Measurements from ENCODE around the gene ZNF205.
A peak's percentile ranks its signal among the peaks of the same experiment; 100 is the strongest.

The ZNF205 gene

DNA sequence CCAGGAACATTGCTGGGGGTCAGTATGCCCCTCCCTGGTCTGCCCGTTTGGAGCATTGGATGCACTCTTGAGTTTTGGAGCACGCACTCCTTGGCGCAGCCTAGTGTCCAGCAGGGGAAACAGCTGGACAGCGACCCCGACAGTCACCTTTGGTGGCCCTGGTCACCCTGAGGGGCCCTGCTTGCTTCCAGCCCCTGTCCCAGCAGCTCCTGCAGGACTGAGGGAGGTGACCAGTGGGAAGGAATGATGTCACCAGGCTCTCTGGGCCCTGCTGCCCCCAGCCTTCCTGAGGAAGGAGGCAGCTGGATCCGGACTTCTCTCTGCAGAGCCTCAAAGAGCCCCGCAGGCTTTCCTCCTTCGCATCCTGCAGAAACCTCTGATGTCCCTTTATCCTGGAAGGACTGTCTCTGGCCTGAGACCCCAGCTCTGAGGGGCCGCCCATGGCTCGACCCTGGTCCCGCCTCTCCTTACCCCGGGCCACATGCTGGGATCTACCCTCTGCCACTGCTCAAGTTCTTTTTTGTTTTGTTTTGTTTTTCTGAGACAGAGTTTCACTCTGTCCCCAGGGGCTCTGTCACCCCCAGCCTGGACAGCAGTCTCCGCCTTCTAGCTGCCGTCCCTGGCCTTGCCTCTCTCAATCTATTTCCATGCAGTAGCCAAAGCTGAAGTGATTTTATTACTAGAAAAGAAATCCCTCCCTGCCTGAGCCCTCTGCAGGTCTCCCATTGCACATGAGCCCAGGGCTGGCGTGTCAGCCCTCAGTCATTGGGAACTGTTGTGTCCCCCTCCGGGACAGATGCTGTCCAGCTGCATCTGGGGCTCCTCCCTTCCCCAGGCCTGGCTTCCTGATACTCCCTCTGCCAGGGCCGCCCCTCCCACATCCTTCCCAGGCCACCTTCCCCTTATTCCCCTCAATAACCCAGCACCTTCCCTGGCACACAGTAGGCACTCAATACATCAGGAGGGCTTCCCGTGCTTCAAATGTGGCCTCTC, 24.8 kb upstream of the ZNF205 start:
- Histone ChIP-seq H3K4me2 (peak overlapping the region; percentile 80 to 100 (median 90)), H4K20me1 (no peaks in the 10 kb centered on the region), H3K27ac (peak overlapping the region; percentile 51 to 79 (median 65); a peak in 21 of 22 replicates), H3K4me1 (peaks cover 41 to 75% (median 62%) of the 10 kb centered on the region in 10 experiments), H3K27me3 (peaks cover 0 to 3% (median 0%) of the 10 kb centered on the region in 11 experiments; a peak in 1 of 22 replicates), H3K36me3 (no peaks in the 10 kb centered on the region), H3K9ac (peak overlapping the region; percentile 44 to 76 (median 63); a peak in 19 of 22 replicates), H3K4me3 (peak overlapping the region; percentile 1 to 62 (median 46); a peak in 18 of 20 replicates), H3K9me3 (replicated peaks in 1 of 11) (no peaks in the 10 kb centered on the region)
- TF ChIP-seq Cebpa-rat (IDR thresholded peaks at IDR 0.05): no peak

DNA sequence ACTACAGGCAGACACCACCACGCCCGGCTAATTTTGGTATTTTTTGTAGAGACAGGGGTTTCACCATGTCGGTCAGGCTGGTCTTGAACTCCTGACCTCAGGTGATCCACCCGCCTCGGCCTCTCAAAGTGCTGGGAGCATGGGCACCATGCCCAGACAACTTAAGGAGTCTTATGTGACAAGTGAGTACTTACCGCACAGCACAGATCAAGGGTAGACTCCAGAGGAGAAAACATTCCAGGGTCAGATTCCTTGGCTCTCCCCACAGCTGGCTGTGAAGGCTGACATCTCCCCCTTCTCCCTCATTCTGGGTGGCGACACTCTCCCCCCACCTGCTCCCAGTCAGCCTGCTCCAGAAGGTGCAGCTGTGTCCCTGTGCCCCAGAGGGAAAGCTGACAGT, 23.9 kb upstream of the ZNF205 start:
- Histone ChIP-seq H3K27ac (peak overlapping the region in 3 of 11 experiments; percentile 64 to 79 (median 78); a peak in 4 of 22 replicates), H3K27me3 (peaks cover 0 to 4% (median 0%) of the 10 kb centered on the region in 11 experiments; a peak in 1 of 22 replicates), H3K4me3 (no peak overlapping the region), H3K36me3 (no peaks in the 10 kb centered on the region), H3K4me2 (peak overlapping the region in 10 of 11 experiments; percentile 80 to 100 (median 88); a peak in 20 of 22 replicates), H4K20me1 (no peaks in the 10 kb centered on the region), H3K9ac (peak overlapping the region in 3 of 11 experiments; percentile 9 to 68 (median 66); a peak in 2 of 22 replicates), H3K9me3 (replicated peaks in 1 of 11) (no peaks in the 10 kb centered on the region), H3K4me1 (peaks cover 41 to 84% (median 71%) of the 10 kb centered on the region in 10 experiments)
- TF ChIP-seq Cebpa-rat (IDR thresholded peaks at IDR 0.05): no peak

DNA sequence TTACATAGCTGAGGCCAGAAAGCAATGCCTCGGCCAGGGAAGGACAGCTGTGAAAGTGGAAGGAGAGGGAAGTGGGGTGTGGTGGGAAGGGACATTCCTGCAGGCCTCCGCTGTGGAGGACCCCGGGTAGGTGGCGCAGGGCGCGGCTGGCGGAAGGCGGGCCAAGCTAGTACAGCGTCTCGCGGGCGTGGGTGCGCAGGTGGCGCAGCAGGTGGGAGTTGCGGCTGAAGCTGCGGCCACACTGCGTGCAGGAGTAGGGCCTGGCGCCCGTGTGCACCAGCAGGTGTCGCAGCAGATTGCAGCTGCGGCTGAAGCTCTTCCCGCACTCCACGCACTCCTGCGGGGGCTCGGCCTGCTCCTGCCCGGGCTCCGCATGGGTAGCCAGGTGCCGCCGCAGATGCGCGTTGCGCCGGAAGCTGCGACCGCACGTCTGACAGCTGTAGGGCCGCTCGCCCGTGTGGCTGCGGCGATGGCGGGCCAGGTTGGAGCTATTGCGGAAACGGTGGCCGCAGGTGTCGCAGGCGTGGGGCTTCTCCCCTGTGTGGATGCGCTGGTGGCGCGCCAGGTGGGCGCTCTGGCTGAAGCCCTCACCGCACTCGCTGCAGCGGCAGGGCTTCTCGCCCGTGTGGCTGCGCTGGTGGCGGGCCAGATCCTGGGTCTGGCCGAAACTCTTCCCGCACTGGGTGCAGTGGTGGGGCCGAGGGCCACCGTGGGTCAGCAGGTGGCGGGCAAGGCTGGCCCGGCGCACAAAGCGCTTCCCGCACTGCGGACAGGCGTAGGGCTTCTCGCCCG, 23.3 kb upstream of the ZNF205 start:
- Histone ChIP-seq H3K4me1 (peaks cover 41 to 89% (median 77%) of the 10 kb centered on the region in 10 experiments), H3K4me2 (peak overlapping the region in 9 of 11 experiments; percentile 80 to 100 (median 90); a peak in 13 of 22 replicates), H3K36me3 (no peaks in the 10 kb centered on the region), H3K4me3 (no peak overlapping the region), H3K9ac (no peak overlapping the region), H3K27me3 (peaks cover 0 to 4% (median 0%) of the 10 kb centered on the region in 11 experiments; a peak in 1 of 22 replicates), H3K9me3 (replicated peaks in 1 of 11) (no peaks in the 10 kb centered on the region), H4K20me1 (no peaks in the 10 kb centered on the region), H3K27ac (peak overlapping the region in 1 of 11 experiments; percentile 78; a peak in 1 of 22 replicates)
- TF ChIP-seq Cebpa-rat (IDR thresholded peaks at IDR 0.05): no peak

DNA sequence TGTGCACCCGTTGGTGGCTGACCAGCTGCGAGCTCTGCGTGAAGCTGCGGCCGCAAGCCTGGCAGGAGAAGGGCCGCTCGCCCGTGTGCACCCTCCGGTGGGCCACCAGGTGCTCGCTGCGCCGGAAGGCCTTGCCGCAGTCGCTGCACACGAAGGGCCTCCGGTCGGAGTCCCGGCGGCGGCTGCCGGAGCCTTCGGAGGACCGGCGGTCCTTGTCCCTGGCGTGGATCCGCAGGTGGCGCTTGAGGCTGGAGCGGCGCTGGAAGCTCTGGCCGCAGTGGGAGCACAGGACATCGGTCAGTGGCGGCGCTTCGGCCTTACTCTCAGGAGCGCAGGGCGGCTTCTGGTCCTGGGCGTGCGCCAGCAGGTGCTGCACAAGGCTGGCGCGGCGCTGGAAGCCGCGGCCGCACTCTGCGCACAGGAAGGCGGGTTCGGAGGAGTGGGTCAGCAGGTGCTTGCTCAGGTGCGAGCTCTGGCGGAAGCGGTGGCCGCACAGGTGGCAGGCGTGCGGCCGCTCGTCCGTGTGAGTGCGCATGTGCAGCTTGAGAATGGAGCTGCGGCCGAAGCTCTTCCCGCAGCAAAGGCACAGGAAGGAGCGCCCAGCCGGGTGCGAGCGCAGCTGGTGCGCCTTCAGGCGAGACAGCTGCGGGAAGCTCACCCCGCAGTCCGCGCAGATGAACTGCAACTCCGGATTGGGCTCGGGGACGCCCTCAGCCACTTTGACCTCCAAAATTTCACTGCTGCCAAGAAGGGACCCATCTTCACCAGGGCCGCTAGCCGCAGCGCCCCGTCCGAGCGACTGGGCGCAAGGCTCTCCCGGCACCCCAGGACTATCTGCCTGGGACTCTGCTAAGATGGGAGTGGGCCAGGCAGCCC, 22.4 kb upstream of the ZNF205 start:
- Histone ChIP-seq H3K4me1 (peaks cover 40 to 86% (median 76%) of the 10 kb centered on the region in 10 experiments), H3K9ac (no peak overlapping the region), H3K4me2 (no peak overlapping the region), H3K27ac (no peak overlapping the region), H4K20me1 (no peaks in the 10 kb centered on the region), H3K27me3 (peaks cover 0 to 4% (median 0%) of the 10 kb centered on the region in 11 experiments; a peak in 1 of 22 replicates), H3K9me3 (replicated peaks in 1 of 11) (no peaks in the 10 kb centered on the region), H3K36me3 (no peaks in the 10 kb centered on the region), H3K4me3 (no peak overlapping the region)
- no peak for TF ChIP-seq Cebpa-rat (IDR thresholded peaks at IDR 0.05)

DNA sequence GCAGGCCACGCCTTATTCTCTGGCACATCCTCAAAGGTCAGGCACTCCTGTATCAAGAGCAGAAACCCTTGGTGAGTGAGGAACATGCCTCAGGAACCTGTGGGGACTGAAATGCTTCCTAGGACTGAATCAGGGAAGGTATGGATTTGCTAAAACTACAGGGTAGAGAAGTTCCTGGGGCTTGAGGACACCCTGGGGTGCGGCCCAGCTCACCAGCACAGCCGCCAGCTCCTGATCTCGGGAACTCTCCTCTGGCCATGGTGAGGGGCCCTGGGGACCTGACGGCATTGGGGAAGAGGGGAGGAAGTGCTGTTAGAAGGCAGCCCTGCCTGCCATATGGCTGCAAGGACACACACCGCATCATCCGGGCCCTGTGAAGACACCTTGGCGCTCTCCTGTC, 20.8 kb upstream of the ZNF205 start:
- TF ChIP-seq Cebpa-rat (IDR thresholded peaks at IDR 0.05): no peak
- peaks cover 36 to 83% (median 76%) of the 10 kb centered on the region in 10 experiments for H3K4me1 ChIP-seq
- peak overlapping the region in 6 of 11 experiments; percentile 1 to 28 (median 11); a peak in 3 of 22 replicates for H3K9ac ChIP-seq

DNA sequence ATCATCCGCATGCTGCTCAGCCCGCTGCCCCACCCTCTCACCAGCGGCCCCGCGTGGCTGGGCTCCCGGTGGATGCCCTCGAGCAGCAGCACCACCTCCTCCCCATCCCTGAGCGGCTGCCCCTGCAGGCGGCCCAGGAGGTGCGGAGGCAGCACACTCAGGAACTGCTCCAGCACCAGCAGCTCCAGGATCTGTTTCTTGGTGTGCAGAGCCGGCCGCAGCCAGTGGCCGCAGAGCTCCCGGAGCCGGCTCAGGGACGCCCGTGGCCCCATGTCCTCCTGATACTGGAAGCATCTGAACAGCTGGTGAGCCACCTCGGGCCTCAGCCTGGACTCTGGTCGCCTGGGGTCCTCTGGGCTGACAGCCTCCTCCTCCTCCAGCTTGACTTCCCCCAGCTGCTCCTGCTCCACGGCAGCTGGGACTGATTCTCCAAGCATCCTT, 19.9 kb upstream of the ZNF205 start:
- Histone ChIP-seq H3K4me1 (peaks cover 27 to 83% (median 76%) of the 10 kb centered on the region in 10 experiments), H3K27ac (no peak overlapping the region), H4K20me1 (no peaks in the 10 kb centered on the region), H3K4me3 (no peak overlapping the region), H3K9me3 (replicated peaks in 1 of 11) (no peaks in the 10 kb centered on the region), H3K36me3 (no peaks in the 10 kb centered on the region), H3K4me2 (peak overlapping the region in 9 of 11 experiments; percentile 51 to 86 (median 71); a peak in 17 of 22 replicates), H3K27me3 (peaks cover 0 to 4% (median 0%) of the 10 kb centered on the region in 11 experiments; a peak in 1 of 22 replicates), H3K9ac (peak overlapping the region in 2 of 11 experiments; percentile 6 to 16; a peak in 2 of 22 replicates)
- TF ChIP-seq Cebpa-rat (IDR thresholded peaks at IDR 0.05): no peak

More for the DNA sequence above, 20.8 kb upstream of the ZNF205 start:
- Histone ChIP-seq H3K9me3 (replicated peaks in 1 of 11) (no peaks in the 10 kb centered on the region), H3K4me3 (no peak overlapping the region), H3K4me2 (peak overlapping the region in 9 of 11 experiments; percentile 51 to 86 (median 71); a peak in 18 of 22 replicates), H4K20me1 (no peaks in the 10 kb centered on the region), H3K27ac (peak overlapping the region in 2 of 11 experiments; percentile 4 to 24; a peak in 3 of 22 replicates), H3K27me3 (peaks cover 0 to 4% (median 0%) of the 10 kb centered on the region in 11 experiments; a peak in 1 of 22 replicates), H3K36me3 (no peaks in the 10 kb centered on the region)

DNA sequence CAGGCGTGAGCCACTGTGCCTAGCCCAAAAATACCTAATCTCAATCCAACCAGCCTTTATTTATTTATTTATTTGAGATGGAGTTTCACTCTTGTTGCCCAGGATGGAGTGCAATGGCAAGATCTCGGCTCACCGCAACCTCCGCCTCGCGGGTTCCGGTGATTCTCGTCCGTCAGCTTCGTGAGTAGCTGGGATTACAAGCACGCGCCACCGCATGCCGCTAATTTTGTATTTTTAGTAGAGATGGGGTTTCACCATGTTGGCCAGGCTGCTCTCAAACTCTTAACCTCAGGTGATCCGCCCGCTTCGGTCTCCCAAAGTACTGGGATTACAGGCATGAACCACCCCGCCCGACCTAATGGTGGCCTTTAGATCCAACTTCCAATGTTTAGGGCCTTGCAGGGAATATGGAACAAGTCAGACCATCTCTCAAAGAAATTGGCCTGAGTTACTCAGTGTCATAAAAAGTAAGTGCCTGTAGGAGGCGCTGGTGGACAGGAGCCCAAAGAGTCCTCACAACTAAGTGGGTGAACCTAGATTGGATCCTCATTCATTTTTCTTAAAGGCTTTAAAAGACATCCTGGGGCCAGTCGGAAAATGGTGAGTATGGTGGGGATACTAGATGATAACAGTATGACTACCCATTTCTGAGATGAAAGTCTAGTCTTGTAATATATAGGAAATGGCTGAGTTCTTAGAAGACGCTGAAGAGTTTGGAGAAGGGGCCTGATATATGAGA, 17.9 kb upstream of the ZNF205 start:
- Histone ChIP-seq H3K9ac (no peak overlapping the region), H3K4me2 (0 out of 22 replicates have a peak overlapping the region, but pooled peaks of 1 of the 11 experiments have one; percentile 71), H3K4me3 (no peak overlapping the region), H3K4me1 (peaks cover 20 to 82% (median 76%) of the 10 kb centered on the region in 10 experiments), H3K27ac (no peak overlapping the region), H3K27me3 (peaks cover 0 to 4% (median 0%) of the 10 kb centered on the region in 11 experiments; a peak in 1 of 22 replicates), H3K9me3 (replicated peaks in 1 of 11) (no peaks in the 10 kb centered on the region), H3K36me3 (no peaks in the 10 kb centered on the region), H4K20me1 (no peaks in the 10 kb centered on the region)
- TF ChIP-seq Cebpa-rat (IDR thresholded peaks at IDR 0.05): no peak
